Retina (tissue), 1 donor: ENCODE measurements around the gene TNC.
"Not testable (repeated sequence)": the region's sequence is repeated elsewhere in the genome, so short reads cannot be mapped to it uniquely, and the experiment has no call there.

Experiments
- DNase-seq: peaks from one replicate; pipeline ENCODE4 v3.0.0-alpha.2; 2016

The TNC gene

DNA sequence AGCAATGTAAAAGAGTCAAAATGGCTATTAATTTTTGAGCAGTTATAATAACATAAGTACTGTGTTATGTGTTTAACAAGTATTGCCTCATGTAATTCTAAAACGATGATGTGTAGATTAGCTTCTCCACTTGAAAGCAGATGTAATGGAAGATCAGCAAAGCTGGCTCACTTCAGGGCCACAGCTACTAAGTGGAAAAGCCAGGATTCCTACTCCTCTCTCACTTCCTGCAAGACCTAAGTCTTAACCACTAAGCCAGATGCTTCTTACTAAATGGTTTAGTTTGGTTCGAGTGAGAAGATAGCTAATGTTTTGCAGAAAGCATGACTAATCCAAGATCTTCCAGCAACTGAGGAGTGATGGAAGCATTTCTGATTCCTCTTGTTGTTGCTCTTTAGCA lies 15.7 kb upstream of the TNC start:
- DNase-seq = no peak

GRCh38 chr9:115132648-115133047 lies 14.7 kb upstream of the TNC start:
- DNase-seq = peak; percentile 59

DNA sequence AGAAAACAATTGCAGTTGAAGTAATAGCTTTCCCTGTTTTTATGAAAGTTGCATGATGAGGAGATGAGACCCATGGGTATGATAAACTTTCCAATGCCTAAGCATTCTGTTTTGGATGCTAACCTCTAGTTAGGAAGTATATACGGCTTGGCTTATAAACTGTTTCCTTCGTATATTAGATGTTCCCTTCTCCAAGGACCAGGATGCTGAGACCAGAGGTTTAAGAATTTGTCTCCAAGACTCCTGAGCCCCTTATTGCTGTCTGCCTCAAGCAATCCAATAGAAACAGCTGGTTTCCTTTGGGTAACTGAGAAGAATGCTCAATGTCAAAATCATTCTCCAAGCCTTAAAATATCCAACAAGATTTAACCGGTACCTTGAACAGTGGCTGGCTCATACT lies 12.2 kb upstream of the TNC start:
- no peak for DNase-seq

GRCh38 chr9:115128726-115129125 lies 10.8 kb upstream of the TNC start:
- not testable (repeated sequence) for DNase-seq

GRCh38 chr9:115127191-115127817 lies 9.3 kb upstream of the TNC start:
- DNase-seq = no peak

DNA sequence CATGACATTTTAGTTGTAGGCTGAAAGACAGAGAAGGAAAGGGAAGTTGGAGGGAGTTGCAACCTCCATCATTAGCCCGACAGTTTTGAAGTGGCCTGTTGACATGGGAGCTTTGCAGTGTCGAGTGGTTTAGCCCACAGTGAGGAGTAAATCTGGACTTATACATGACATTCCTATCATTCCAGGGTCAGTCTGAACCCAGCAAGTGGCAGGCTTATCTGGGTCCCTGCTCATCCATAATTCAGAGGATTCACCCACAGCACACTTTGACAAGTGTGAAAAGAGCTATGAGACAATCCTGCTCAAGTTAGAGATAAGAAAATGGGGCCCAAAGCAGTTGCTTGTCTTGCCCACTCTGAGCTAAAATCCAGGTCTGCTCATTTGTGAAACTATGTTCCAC lies 8.4 kb upstream of the TNC start:
- no peak for DNase-seq

- DNase-seq = no peak
These were observed 5.0 kb upstream of the TNC start for GRCh38 chr9:115122937-115123336.

- no peak for DNase-seq
These were observed 3.2 kb upstream of the TNC start for GRCh38 chr9:115121181-115121580.

- DNase-seq = no peak
These were observed 892 bp upstream of the TNC start for GRCh38 chr9:115118879-115119218.

DNA sequence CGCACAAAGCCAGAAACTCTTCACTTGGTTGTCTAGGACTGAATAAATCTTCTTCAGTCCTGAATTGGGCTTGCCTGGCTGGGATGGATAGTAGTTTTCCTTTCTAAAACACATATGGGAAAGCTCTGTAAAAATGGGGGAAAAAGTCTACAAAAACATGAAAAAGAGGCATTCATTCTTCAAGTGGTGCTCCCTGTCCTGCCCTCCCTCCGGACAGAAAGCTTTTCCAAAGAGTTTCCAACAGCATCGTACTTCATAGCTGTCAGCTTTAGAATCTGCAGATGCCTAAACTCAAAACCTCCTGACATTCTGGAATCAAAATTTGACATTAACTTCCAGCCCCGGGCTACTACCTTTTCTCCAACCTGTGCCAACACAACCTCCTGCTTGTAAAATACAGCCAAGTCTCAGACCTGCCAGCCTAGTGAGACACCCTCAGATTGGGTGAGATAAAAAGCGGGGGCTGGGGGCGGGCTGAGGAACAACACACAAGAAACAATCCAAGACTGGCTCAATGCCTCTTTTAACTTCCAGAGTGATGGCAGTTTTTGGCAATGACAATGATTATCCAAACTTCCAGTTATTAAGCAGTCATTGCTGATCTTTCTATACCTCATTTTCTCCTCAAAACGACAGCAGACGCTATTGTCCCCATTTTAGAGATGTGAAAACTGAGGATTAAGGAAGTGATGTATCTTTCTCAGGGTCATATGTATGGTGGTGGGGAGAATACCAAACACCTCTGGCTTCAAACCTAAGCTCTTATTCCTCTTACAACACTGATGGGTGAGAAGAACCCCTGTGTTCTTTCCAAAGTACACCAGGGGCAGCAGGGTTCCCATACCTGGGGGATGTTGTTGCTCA lies 1.3 kb downstream of the TNC start:
- no peak for DNase-seq

DNA sequence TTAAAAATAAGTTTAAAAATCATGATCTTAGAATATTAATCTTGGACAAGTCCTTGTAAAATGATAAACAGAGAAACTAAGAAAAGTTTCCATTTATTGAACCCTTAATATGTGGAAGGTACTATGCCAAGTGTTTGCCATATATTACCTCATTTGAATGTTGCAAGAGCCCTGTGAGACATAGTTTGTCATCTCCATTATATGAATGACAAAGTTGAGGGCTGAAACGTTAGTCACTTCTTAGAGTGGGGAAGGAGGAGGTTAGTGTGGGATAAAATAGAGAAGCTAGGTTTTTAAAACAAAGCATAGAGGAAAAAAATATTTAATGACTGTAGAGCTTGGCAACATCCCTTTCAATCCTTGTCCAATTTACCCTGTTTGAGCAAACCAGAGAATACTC lies 2.0 kb downstream of the TNC start:
- no peak for DNase-seq

DNA sequence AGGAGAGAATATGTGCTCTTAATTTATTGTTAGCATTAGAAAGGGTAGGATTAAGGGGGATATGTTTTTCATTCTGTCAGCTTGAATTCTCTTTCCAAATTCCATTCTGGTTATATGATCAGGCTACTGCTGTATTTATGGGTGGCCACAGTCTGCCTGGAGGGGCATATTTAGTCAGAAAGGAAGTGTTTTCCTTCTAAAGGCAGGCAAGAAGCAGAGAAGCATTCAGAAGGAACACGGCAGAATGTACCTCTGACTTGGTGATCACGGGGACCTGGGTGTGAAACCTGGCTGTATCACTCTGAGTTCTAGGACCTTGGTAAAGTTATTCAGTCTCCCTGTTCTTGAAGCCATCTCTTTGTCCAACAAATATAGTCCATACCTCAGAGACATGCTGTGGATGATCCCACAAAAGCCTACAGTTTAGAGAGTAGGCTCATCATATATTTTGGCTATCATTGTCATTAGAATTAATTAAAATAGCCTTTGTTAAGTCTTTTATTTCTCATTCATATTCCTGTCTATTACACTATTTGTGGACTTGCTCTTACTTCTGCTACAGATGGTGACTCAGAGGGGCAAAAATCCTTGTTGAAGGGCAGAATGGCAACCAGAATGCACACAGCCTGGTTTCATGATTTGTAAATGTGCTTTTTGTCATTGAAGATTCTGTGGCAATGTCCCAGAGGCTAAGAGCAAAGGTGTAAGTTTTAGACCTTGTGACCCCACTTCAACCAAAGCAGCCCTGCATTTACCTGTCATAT lies 2.7 kb downstream of the TNC start:
- DNase-seq = no peak

GRCh38 chr9:115114546-115114945 lies 3.4 kb downstream of the TNC start:
- DNase-seq = no peak

GRCh38 chr9:115114084-115114483 lies 3.9 kb downstream of the TNC start:
- DNase-seq = no peak

- DNase-seq = no peak
These were observed 6.1 kb downstream of the TNC start for GRCh38 chr9:115111874-115112273.

GRCh38 chr9:115109486-115109885 lies 8.5 kb downstream of the TNC start:
- DNase-seq = no peak

DNA sequence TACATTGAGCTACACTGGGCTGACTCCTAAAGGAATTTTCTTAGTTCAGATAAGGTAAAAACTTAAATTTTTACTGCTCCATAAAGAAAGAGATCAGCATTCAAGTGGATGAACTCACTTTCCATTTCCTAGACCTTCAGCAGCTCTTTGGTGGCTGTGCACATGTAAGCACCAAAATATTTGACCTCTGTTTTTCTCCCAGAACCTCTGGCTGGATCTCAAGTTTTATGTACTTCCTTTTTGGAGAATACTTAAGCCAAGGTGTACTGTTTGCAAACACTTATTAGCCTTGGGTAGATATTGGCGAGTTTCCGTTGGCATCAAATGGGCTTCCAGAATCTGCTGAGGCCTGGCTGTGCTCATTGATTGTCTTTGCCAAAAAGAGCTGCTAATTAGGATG lies 10.3 kb downstream of the TNC start:
- no peak for DNase-seq

GRCh38 chr9:115106642-115107041 lies 11.3 kb downstream of the TNC start:
- DNase-seq = no peak

GRCh38 chr9:115106001-115106400 lies 12.0 kb downstream of the TNC start:
- DNase-seq = no peak

- no peak for DNase-seq
These were observed 13.0 kb downstream of the TNC start for GRCh38 chr9:115104908-115105307.

- no peak for DNase-seq
These were observed 14.0 kb downstream of the TNC start for GRCh38 chr9:115103746-115104477.

DNA sequence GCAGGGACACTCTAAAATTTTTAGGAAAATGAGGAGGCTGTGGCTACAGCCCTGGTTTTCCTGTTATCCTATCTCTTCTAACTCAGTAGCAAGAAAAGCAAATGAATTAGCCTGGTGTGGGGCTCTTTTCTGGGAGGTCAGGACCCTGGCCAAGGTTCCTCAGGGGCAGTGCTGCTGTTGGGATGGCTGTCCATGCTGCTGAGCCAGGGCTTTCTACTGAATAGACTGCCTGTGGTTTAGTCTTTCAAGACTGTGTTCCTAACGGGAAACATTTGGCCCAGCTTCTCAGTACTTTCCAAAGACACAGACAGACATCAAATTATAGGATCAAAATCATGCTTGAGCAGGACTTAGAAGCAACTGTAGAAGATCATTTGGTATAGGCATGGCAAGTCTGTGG lies 18.1 kb downstream of the TNC start:
- no peak for DNase-seq
